Measurements from ENCODE around the gene SUPT4H1.

DNA sequence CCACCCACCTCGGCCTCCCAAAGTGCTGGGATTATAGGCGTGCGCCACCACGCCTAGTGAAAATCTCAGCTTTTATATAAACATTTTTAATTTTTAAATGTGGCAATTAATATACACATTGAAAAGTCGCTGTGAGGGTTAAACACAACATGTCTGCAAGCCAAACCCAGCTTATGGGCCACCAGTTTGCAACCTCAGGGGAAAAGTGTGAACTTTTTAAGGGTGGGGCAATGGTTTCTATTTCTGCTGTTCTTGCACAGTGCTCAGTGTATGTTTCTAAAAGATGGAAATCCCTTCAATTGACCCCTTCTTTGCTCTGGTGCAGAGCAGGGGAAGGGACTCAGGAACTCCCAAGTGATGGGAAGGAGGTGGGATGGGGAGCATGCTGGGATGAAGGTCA, 18.3 kb upstream of the SUPT4H1 start:
- TF ChIP-seq, protein P1, sequence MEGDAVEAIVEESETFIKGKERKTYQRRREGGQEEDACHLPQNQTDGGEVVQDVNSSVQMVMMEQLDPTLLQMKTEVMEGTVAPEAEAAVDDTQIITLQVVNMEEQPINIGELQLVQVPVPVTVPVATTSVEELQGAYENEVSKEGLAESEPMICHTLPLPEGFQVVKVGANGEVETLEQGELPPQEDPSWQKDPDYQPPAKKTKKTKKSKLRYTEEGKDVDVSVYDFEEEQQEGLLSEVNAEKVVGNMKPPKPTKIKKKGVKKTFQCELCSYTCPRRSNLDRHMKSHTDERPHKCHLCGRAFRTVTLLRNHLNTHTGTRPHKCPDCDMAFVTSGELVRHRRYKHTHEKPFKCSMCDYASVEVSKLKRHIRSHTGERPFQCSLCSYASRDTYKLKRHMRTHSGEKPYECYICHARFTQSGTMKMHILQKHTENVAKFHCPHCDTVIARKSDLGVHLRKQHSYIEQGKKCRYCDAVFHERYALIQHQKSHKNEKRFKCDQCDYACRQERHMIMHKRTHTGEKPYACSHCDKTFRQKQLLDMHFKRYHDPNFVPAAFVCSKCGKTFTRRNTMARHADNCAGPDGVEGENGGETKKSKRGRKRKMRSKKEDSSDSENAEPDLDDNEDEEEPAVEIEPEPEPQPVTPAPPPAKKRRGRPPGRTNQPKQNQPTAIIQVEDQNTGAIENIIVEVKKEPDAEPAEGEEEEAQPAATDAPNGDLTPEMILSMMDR (conservative IDR thresholded peaks at IDR 0.05; ENCODE audit: low read depth in 2 of 2), result no peak
- no peak for TF ChIP-seq JUNB (IDR thresholded peaks at IDR 0.05; ENCODE audit: unreplicated experiment)
- TF ChIP-seq EZH2phosphoT487 (IDR thresholded peaks at IDR 0.05; ENCODE audit: unreplicated experiment), result no peak
- no peak for TF ChIP-seq POLR2AphosphoS5 (IDR thresholded peaks at IDR 0.05; ENCODE audit: low read depth)
- TF ChIP-seq, protein P2, sequence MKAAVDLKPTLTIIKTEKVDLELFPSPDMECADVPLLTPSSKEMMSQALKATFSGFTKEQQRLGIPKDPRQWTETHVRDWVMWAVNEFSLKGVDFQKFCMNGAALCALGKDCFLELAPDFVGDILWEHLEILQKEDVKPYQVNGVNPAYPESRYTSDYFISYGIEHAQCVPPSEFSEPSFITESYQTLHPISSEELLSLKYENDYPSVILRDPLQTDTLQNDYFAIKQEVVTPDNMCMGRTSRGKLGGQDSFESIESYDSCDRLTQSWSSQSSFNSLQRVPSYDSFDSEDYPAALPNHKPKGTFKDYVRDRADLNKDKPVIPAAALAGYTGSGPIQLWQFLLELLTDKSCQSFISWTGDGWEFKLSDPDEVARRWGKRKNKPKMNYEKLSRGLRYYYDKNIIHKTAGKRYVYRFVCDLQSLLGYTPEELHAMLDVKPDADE (IDR thresholded peaks at IDR 0.05), result no peak
- TF ChIP-seq EZH2 (IDR thresholded peaks at IDR 0.05; ENCODE audit: low read depth, unreplicated experiment), result no peak
